Natural killer cell treated with Interleukin-12 subunit alpha and Interleukin-12 subunit beta and Interleukin-15 and Interleukin-18, amount 100 ng/mL, for 72 hours (primary cell): Measurements from ENCODE around the gene LBP. TPM values are rescaled to one million over a fixed set of nuclear protein-coding genes. Genes with fewer than 3 reads are reported as not detected.

Source experiments
- total RNA-seq, 2 donors: library from RNA; stranded (reverse); gene quantifications; one replicate each; pipeline ENCODE4 v1.2.3, GENCODE V29; 2022

Gene LBP
- total RNA-seq, 2 donors from 2014 or later: not detected

Other genes with a start within 250 kb of the LBP start
- 1 to 10 TPM in 1 of 2 donors, under 1 TPM in 1; 0.81 to 2.4 TPM for gene TGM2, start 181.2 kb upstream of the LBP start, total RNA-seq
- not detected for gene KIAA1755, start 85.7 kb upstream of the LBP start, total RNA-seq
- not detected for gene BPI, start 42.3 kb upstream of the LBP start, total RNA-seq
- 100 to 1,000 TPM in 1 of 2 donors, 10 to 100 TPM in 1; 71.4 to 182 TPM for gene SNHG17, start 88.8 kb downstream of the LBP start, total RNA-seq
- 10 to 100 TPM; 37.7 to 41.4 TPM for gene RALGAPB, start 126.4 kb downstream of the LBP start, total RNA-seq
- under 1 TPM in 1 of 2 donors, not detected in 1; 0.89 TPM for gene ADIG, start 234.7 kb downstream of the LBP start, total RNA-seq